ENCODE measurements around the gene BRINP3.

The BRINP3 gene

GRCh38 chr1:190084552-190084951 is 393.1 kb downstream of the BRINP3 start:
- no peak for TF ChIP-seq ZFX (IDR thresholded peaks at IDR 0.05; ENCODE audit: borderline replicate concordance)
- TF ChIP-seq CTCF (IDR thresholded peaks at IDR 0.05), result peak; percentile 67
- no peak overlapping the region for H3K27ac ChIP-seq

- TF ChIP-seq ZFX (IDR thresholded peaks at IDR 0.05; ENCODE audit: borderline replicate concordance) (no peak), CTCF (IDR thresholded peaks at IDR 0.05) (no peak)
- H3K27ac ChIP-seq, result no peak overlapping the region
These were observed 409.4 kb downstream of the BRINP3 start for GRCh38 chr1:190068304-190068703.

DNA sequence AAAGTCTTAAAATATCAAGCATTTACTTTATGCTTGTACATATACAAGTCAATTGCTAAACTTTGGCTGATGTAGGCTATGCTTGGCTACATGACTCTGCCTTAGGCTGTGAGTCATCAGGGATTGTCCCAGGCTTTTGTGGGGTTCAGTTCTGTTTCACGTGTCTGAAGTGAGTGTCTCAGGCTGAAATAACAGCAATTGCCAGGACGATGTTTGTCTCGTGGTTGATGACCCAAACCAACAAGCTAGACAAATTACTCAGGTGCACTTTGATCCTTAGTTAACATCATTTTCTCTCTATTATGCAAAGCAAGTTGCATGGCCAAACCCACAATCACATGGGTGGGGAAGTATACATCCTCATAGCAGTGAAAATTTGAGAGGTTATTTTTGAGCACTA is 410.1 kb downstream of the BRINP3 start:
- no peak overlapping the region for H3K27ac ChIP-seq

GRCh38 chr1:190066011-190066410 is 411.7 kb downstream of the BRINP3 start:
- TF ChIP-seq CTCF (IDR thresholded peaks at IDR 0.05) (no peak), ZFX (IDR thresholded peaks at IDR 0.05; ENCODE audit: borderline replicate concordance) (no peak)
- H3K27ac ChIP-seq, result no peak overlapping the region

More for the DNA sequence above, 410.1 kb downstream of the BRINP3 start:
- TF ChIP-seq ZFX (IDR thresholded peaks at IDR 0.05; ENCODE audit: borderline replicate concordance) (no peak), CTCF (IDR thresholded peaks at IDR 0.05) (no peak)

- TF ChIP-seq CTCF (IDR thresholded peaks at IDR 0.05), result no peak
- TF ChIP-seq ZFX (IDR thresholded peaks at IDR 0.05; ENCODE audit: borderline replicate concordance), result no peak
- H3K27ac ChIP-seq, result no peak overlapping the region
These were observed 428.4 kb downstream of the BRINP3 start for GRCh38 chr1:190049314-190049713.
